ENCODE results near the gene CREBBP. TPM values are rescaled to one million over a fixed set of nuclear protein-coding genes. Genes with fewer than 3 reads are reported as not detected.

Gene CREBBP
- total RNA-seq, 2 experiments from 2014 or later: 145 to 152 TPM

DNA sequence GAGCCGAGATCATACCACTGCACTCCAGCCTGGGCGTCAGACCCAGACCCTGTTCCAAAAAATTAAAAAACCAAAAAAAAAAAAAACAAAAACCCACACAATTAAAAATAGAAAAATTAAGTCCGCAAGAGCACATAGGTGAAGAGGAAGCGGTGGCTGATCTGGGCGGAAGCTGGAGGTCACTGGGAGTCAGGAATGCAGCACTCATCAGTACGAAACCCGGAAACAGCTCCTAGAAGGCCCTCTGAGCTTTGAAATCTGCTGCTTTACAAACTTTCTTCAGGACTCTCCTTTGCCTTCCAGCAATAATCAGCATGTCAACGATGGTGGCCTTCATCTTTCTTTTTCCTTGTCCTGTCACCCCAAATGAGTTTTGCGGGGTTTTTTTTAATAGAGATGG lies 192.7 kb downstream of the CREBBP start:
- Histone ChIP-seq H3K4me1 (ENCODE audit: insufficient read depth, low read length) (peaks cover 10% of the 10 kb centered on the region), H3K9me3 (ENCODE audit: control insufficient read depth in 1 of 2, insufficient read depth in 1 of 2, low read length in 2 of 2) (no peaks in the 10 kb centered on the region), H3K4me3 (ENCODE audit: low read length) (no peak overlapping the region), H3K36me3 (ENCODE audit: insufficient read depth, low read length) (peaks cover 39% of the 10 kb centered on the region), H3K27ac (ENCODE audit: low read depth in 1 of 2, low read length in 2 of 2) (no peak overlapping the region), H3K27me3 (ENCODE audit: control insufficient read depth in 1 of 2, insufficient read depth in 2 of 2, low read length in 2 of 2) (no peaks in the 10 kb centered on the region)
- Mint-ChIP-seq H3K27me3 (no peaks in the 10 kb centered on the region), H3K4me3 (no peak overlapping the region), H3K4me1 (ENCODE audit: low read depth) (peaks cover 7% of the 10 kb centered on the region), H3K27ac (no peak overlapping the region), H3K36me3 (ENCODE audit: low read depth) (peaks cover 52% of the 10 kb centered on the region), H3K9me3 (no peaks in the 10 kb centered on the region)
- TF ChIP-seq, protein P1, sequence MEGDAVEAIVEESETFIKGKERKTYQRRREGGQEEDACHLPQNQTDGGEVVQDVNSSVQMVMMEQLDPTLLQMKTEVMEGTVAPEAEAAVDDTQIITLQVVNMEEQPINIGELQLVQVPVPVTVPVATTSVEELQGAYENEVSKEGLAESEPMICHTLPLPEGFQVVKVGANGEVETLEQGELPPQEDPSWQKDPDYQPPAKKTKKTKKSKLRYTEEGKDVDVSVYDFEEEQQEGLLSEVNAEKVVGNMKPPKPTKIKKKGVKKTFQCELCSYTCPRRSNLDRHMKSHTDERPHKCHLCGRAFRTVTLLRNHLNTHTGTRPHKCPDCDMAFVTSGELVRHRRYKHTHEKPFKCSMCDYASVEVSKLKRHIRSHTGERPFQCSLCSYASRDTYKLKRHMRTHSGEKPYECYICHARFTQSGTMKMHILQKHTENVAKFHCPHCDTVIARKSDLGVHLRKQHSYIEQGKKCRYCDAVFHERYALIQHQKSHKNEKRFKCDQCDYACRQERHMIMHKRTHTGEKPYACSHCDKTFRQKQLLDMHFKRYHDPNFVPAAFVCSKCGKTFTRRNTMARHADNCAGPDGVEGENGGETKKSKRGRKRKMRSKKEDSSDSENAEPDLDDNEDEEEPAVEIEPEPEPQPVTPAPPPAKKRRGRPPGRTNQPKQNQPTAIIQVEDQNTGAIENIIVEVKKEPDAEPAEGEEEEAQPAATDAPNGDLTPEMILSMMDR (IDR thresholded peaks at IDR 0.05): no peak
- no peak for DNase-seq
- ChIA-PET POLR2A (no interaction called here), CTCF (no interaction called here)
- no peak for ATAC-seq (ENCODE audit: poor library complexity)
- intact Hi-C loops (cut with DNase I, micrococcal nuclease): loop anchor here in 1 of 2 experiments (5.0 kb wide), 1 partner anchor 55 kb away; no protein-coding TSS in a partner anchor

DNA sequence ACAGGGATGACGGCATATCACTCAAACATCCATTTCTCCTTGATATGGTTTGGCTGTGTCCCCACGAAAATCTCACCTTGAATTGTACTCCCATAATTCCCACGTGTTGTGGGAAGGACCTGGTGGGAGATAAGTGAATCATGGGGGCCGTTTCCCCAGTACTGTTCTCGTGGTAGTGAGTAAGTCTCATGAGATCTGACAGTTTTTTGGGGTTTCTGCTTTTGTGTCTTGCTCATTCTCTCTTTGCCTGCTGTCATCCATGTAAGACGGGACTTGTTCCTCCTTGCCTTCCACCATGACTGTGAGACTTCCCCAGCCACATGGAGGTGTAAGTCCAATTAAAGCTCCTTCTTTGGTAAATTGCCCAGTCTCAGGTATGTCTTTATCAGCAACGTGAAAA lies 193.5 kb downstream of the CREBBP start:
- Mint-ChIP-seq H3K4me3 (no peak overlapping the region), H3K27ac (no peak overlapping the region), H3K36me3 (ENCODE audit: low read depth) (peaks cover 58% of the 10 kb centered on the region), H3K27me3 (no peaks in the 10 kb centered on the region), H3K4me1 (ENCODE audit: low read depth) (peaks cover 7% of the 10 kb centered on the region), H3K9me3 (no peaks in the 10 kb centered on the region)
- ChIA-PET CTCF (interaction anchor here (0.6 kb wide), 1 partner anchor 25 kb away, joined by 3 read pairs; no protein-coding TSS in a partner anchor), POLR2A (no interaction called here)
- no peak for ATAC-seq (ENCODE audit: poor library complexity)
- peaks cover 10% of the 10 kb centered on the region for H3K4me1 ChIP-seq (ENCODE audit: insufficient read depth, low read length)
- no peaks in the 10 kb centered on the region for H3K9me3 ChIP-seq (ENCODE audit: control insufficient read depth in 1 of 2, insufficient read depth in 1 of 2, low read length in 2 of 2)
- H3K27ac ChIP-seq (ENCODE audit: low read depth in 1 of 2, low read length in 2 of 2): no peak overlapping the region
- H3K36me3 ChIP-seq (ENCODE audit: insufficient read depth, low read length): peaks cover 42% of the 10 kb centered on the region
- H3K4me3 ChIP-seq (ENCODE audit: low read length): no peak overlapping the region
- intact Hi-C loops (cut with DNase I, micrococcal nuclease): loop anchor here in 1 of 2 experiments (5.0 kb wide), 1 partner anchor 55 kb away; no protein-coding TSS in a partner anchor
- no peak for DNase-seq
- no peaks in the 10 kb centered on the region for H3K27me3 ChIP-seq (ENCODE audit: control insufficient read depth in 1 of 2, insufficient read depth in 2 of 2, low read length in 2 of 2)
- TF ChIP-seq, protein P1 (IDR thresholded peaks at IDR 0.05): no peak

DNA sequence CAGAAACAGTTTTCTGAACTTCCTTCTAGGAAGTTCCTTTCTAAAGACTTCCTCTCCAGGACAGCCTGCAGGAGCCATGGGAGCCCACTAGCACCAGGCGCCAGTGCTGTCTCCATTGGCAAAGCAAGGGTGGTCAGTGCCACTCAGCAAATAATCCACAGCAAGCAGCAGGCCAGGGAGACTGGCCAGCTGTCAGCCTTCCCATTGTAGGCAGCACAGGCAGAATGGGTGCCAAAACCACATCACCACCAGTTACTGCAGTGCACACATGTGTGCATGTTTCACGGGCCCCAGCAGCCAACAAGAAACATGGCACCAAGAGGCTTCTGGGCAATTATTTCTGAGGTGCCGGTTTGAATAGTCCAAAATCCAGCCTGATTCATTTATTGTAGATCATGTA lies 199.3 kb downstream of the CREBBP start:
- Mint-ChIP-seq H3K4me3 (no peak overlapping the region), H3K27ac (no peak overlapping the region), H3K4me1 (ENCODE audit: low read depth) (no peaks in the 10 kb centered on the region), H3K27me3 (no peaks in the 10 kb centered on the region), H3K9me3 (no peaks in the 10 kb centered on the region), H3K36me3 (ENCODE audit: low read depth) (peaks cover 80% of the 10 kb centered on the region)
- ATAC-seq (ENCODE audit: poor library complexity) (no peak), DNase-seq (no peak)
- H3K27ac ChIP-seq (ENCODE audit: low read depth in 1 of 2, low read length in 2 of 2): no peak overlapping the region
- intact Hi-C loops (cut with DNase I, micrococcal nuclease): no loop called here
- no peaks in the 10 kb centered on the region for H3K4me1 ChIP-seq (ENCODE audit: insufficient read depth, low read length)
- TF ChIP-seq, protein P1 (IDR thresholded peaks at IDR 0.05): no peak
- POLR2A ChIA-PET: no interaction called here
- CTCF ChIA-PET: no interaction called here
- H3K27me3 ChIP-seq (ENCODE audit: control insufficient read depth in 1 of 2, insufficient read depth in 2 of 2, low read length in 2 of 2): no peaks in the 10 kb centered on the region
- H3K36me3 ChIP-seq (ENCODE audit: insufficient read depth, low read length): peaks cover 69% of the 10 kb centered on the region
- H3K9me3 ChIP-seq (ENCODE audit: control insufficient read depth in 1 of 2, insufficient read depth in 1 of 2, low read length in 2 of 2): no peaks in the 10 kb centered on the region
- no peak overlapping the region for H3K4me3 ChIP-seq (ENCODE audit: low read length)

Measured in CD4-positive, alpha-beta T cell (primary cell).